H1 (cell line): ENCODE measurements around the gene SH3PXD2A. TPM values are rescaled to one million over a fixed set of nuclear protein-coding genes. Genes with fewer than 3 reads are reported as not detected.

Source experiments
- CTCF ChIA-PET: fragments of 300-600 bp; sonication (Branson Sonifier 250); formaldehyde crosslinking; loops from one replicate; lab custom pipeline; 2021; ENCODE audit not compliant: partially characterized antibody; lab: Charles Lee
- POLR2A ChIA-PET: fragments of 300-600 bp; sonication (Branson Sonifier 250); formaldehyde crosslinking; loops from one replicate; lab custom pipeline; 2021; ENCODE audit warnings: inconsistent platforms; ENCODE audit not compliant: partially characterized antibody; lab: Charles Lee
- DNase-seq, 2 experiments: peaks; one replicate each; pipeline versions ENCODE4 v3.0.0 to v3.0.0-alpha.2; 2010 to 2022; ENCODE audit warnings: low spot score in 2 of 2, low read depth in 1 of 2, mixed read lengths in 1 of 2
- FAIRE-seq: peaks from 2 replicates; lab custom pipeline; 2011; peaks lifted over from hg19 to GRCh38; lab: Jason Lieb, UNC
- H2AFZ ChIP-seq: 2 replicates; pipeline ENCODE4 v1.8.1; 2012; ENCODE audit warnings: low read length, inconsistent platforms
- H2AK5ac ChIP-seq: 2 replicates; pipeline ENCODE4 v1.6.1; 2013; ENCODE audit warnings: low read depth, low read length
- H2BK120ac ChIP-seq: replicated peaks from 2 replicates; pipeline ENCODE3; 2013; ENCODE audit warnings: low read depth, low read length, inconsistent platforms
- H2BK12ac ChIP-seq: 2 replicates; pipeline ENCODE4 v1.6.1; 2013; ENCODE audit warnings: low read depth, low read length
- H2BK15ac ChIP-seq: 2 replicates; pipeline ENCODE4 v1.6.1; 2013; ENCODE audit warnings: low read length
- H2BK20ac ChIP-seq: 2 replicates; pipeline ENCODE4 v1.6.1; 2013; ENCODE audit warnings: low read length
- H2BK5ac ChIP-seq: 2 replicates; pipeline ENCODE4 v1.6.1; 2013; ENCODE audit warnings: low read depth, low read length
- H3K14ac ChIP-seq: 2 replicates; pipeline ENCODE4 v1.6.1; 2013; ENCODE audit warnings: inconsistent platforms; ENCODE audit not compliant: insufficient read length
- H3K18ac ChIP-seq: 2 replicates; pipeline ENCODE4 v1.6.1; 2013; ENCODE audit warnings: low read length; ENCODE audit errors: extremely low read depth
- H3K23ac ChIP-seq: 2 replicates; pipeline ENCODE4 v1.6.1; 2013; ENCODE audit warnings: inconsistent platforms; ENCODE audit not compliant: insufficient read length
- H3K23me2 ChIP-seq: 2 replicates; pipeline ENCODE4 v1.6.1; 2013; ENCODE audit warnings: low read depth, low read length
- H3K27ac ChIP-seq: 2 replicates; pipeline ENCODE4 v1.6.1; 2011; ENCODE audit warnings: low read depth, low read length, inconsistent platforms
- H3K27me3 ChIP-seq, 4 experiments: replicated peaks in 1 of 4; 1 replicate in 1 of 4; 2 replicates in 3 of 4; pipeline versions ENCODE4 v1.6.1 to v1.8.1; 2011 to 2013; ENCODE audit warnings: low read length in 3 of 4, mild to moderate bottlenecking in 3 of 4, inconsistent platforms in 2 of 4, mixed read lengths in 2 of 4, moderate library complexity in 1 of 4; ENCODE audit not compliant: control insufficient read depth in 3 of 4, insufficient read depth in 3 of 4; ENCODE audit errors: extremely low read depth in 1 of 4
- H3K36me3 ChIP-seq, 4 experiments: 2 replicates each; pipeline versions ENCODE4 v1.6.1 to v1.8.1; 2011 to 2013; ENCODE audit warnings: mild to moderate bottlenecking in 4 of 4, low read length in 3 of 4, moderate library complexity in 2 of 4, control low read depth in 1 of 4, inconsistent platforms in 1 of 4; ENCODE audit not compliant: insufficient read depth in 4 of 4, control insufficient read depth in 2 of 4
- H3K4ac ChIP-seq: replicated peaks from 2 replicates; pipeline ENCODE3; 2013; ENCODE audit warnings: low read length, low read depth, mixed read lengths, inconsistent platforms; ENCODE audit not compliant: insufficient read length
- H3K4me1 ChIP-seq, 4 experiments: replicated peaks in 1 of 4; 1 replicate in 1 of 4; 2 replicates in 3 of 4; pipeline versions ENCODE4 v1.6.1 to v1.8.1; 2011 to 2013; ENCODE audit warnings: low read length in 3 of 4, inconsistent platforms in 2 of 4, mixed read lengths in 1 of 4; ENCODE audit not compliant: insufficient read depth in 4 of 4, control insufficient read depth in 3 of 4
- H3K4me2 ChIP-seq, 2 experiments: 2 replicates each; pipeline versions ENCODE4 v1.6.1 to v1.8.1; 2011 to 2013; ENCODE audit warnings: low read depth in 2 of 2, low read length in 2 of 2, control low read depth in 1 of 2, inconsistent platforms in 1 of 2, mild to moderate bottlenecking in 1 of 2; ENCODE audit not compliant: insufficient read depth in 1 of 2
- H3K4me3 ChIP-seq, 4 experiments: fragments of 200-600, 300-600 bp in 1 of 4; sonication (generic), shearing (Covaris generic), sonication (Bioruptor Twin) in 1 of 4; 2 replicates each; pipeline versions ENCODE4 v1.5.1 to v1.8.1; 2011 to 2016; ENCODE audit warnings: low read length in 4 of 4, low read depth in 3 of 4, control low read depth in 2 of 4, inconsistent platforms in 2 of 4, mild to moderate bottlenecking in 2 of 4, mixed read lengths in 1 of 4, moderate library complexity in 1 of 4; ENCODE audit not compliant: insufficient read depth in 2 of 4; ENCODE audit errors: extremely low read depth in 1 of 4
- H3K56ac ChIP-seq: replicated peaks from 2 replicates; pipeline ENCODE3; 2013; ENCODE audit warnings: low read depth, mild to moderate bottlenecking, mixed read lengths, low read length, inconsistent platforms; ENCODE audit not compliant: insufficient read length
- H3K79me1 ChIP-seq: 2 replicates; pipeline ENCODE4 v1.6.1; 2013; ENCODE audit warnings: low read depth, low read length, control low read depth
- H3K79me2 ChIP-seq, 2 experiments: 2 replicates each; pipeline versions ENCODE4 v1.6.1 to v1.8.1; 2012 to 2013; ENCODE audit warnings: low read length in 2 of 2, mild to moderate bottlenecking in 2 of 2, inconsistent platforms in 1 of 2; ENCODE audit not compliant: insufficient read depth in 2 of 2, control insufficient read depth in 1 of 2
- H3K9ac ChIP-seq, 4 experiments: replicated peaks in 1 of 4; 1 replicate in 1 of 4; 2 replicates in 3 of 4; pipeline versions ENCODE4 v1.6.1 to v1.8.1; 2011 to 2013; ENCODE audit warnings: low read depth in 3 of 4, low read length in 3 of 4, control low read depth in 2 of 4, mild to moderate bottlenecking in 2 of 4, moderate library complexity in 2 of 4, inconsistent platforms in 1 of 4; ENCODE audit errors: extremely low read depth in 1 of 4
- H3K9me3 ChIP-seq, 2 experiments: 2 replicates each; pipeline versions ENCODE4 v1.6.1 to v1.8.1; 2012 to 2013; ENCODE audit warnings: mild to moderate bottlenecking in 2 of 2, moderate library complexity in 2 of 2, control low read depth in 1 of 2, inconsistent platforms in 1 of 2, low read depth in 1 of 2, low read length in 1 of 2, mixed read lengths in 1 of 2; ENCODE audit not compliant: insufficient read depth in 2 of 2
- H4K20me1 ChIP-seq, 2 experiments: replicated peaks in 1 of 2; 2 replicates each; pipeline versions ENCODE3 to v1.8.1; 2011 to 2013; ENCODE audit warnings: inconsistent platforms in 2 of 2, low read length in 2 of 2, mild to moderate bottlenecking in 1 of 2; ENCODE audit not compliant: insufficient read depth in 2 of 2, control insufficient read depth in 1 of 2
- H4K5ac ChIP-seq: 2 replicates; pipeline ENCODE4 v1.6.1; 2013; ENCODE audit warnings: low read length, low read depth, mixed read lengths, inconsistent platforms; ENCODE audit not compliant: insufficient read length
- H4K8ac ChIP-seq: 2 replicates; pipeline ENCODE4 v1.8.0; 2013; ENCODE audit warnings: mild to moderate bottlenecking, moderate library complexity, low read length, inconsistent platforms; ENCODE audit not compliant: insufficient read depth; ENCODE audit errors: extremely low read depth
- H4K91ac ChIP-seq: replicated peaks from 2 replicates; pipeline ENCODE3; 2013; ENCODE audit warnings: low read length, mixed read lengths, inconsistent platforms; ENCODE audit not compliant: insufficient read length
- BACH1 ChIP-seq: IDR thresholded peaks from 2 replicates; pipeline ENCODE4 v1.6.1; 2012; ENCODE audit warnings: low read length, improper control_type of control experiment
- BCL11A ChIP-seq, 2 experiments: IDR thresholded peaks; one replicate each; pipeline ENCODE4 v1.6.1; 2011; ENCODE audit warnings: low read depth in 2 of 2, low read length in 2 of 2, mild to moderate bottlenecking in 2 of 2
- BRCA1 ChIP-seq: IDR thresholded peaks from 2 replicates; pipeline ENCODE4 v1.6.1; 2012; ENCODE audit warnings: low read depth, low read length, improper control_type of control experiment
- CBX8 ChIP-seq: fragments of 300-800, 300-1000 bp; sonication (generic); IDR thresholded peaks from 2 replicates; pipeline ENCODE4 v1.7.1; 2016; ENCODE audit warnings: low read depth, low read length, borderline replicate concordance
- CREB1 ChIP-seq: IDR thresholded peaks from 2 replicates; pipeline ENCODE4 v1.6.1; 2012; ENCODE audit warnings: inconsistent platforms
- EZH2 ChIP-seq: fragments of 200-600 bp; sonication (generic); IDR thresholded peaks from 2 replicates; pipeline ENCODE4 v1.7.1; 2012; ENCODE audit warnings: low read depth, mild to moderate bottlenecking, moderate library complexity, low read length, inconsistent platforms; ENCODE audit not compliant: severe bottlenecking
- KDM1A ChIP-seq: fragments of 200-600, 300-600 bp; sonication (generic); IDR thresholded peaks from 2 replicates; pipeline ENCODE4 v1.7.1; 2016; ENCODE audit warnings: mild to moderate bottlenecking, low read length, borderline replicate concordance
- KDM4A ChIP-seq: IDR thresholded peaks from one replicate; pipeline ENCODE4 v1.7.1; 2012; ENCODE audit warnings: low read depth, mild to moderate bottlenecking, moderate library complexity, low read length, inconsistent platforms; ENCODE audit not compliant: severe bottlenecking
- PHF8 ChIP-seq: fragments of 200-600 bp; sonication (generic); conservative IDR thresholded peaks from 2 replicates; pipeline ENCODE4 v1.7.1; 2012; ENCODE audit warnings: low read depth, mild to moderate bottlenecking, inconsistent platforms, low read length, moderate library complexity
- POLR2AphosphoS5 ChIP-seq: IDR thresholded peaks from 2 replicates; pipeline ENCODE4 v1.6.1; 2011; ENCODE audit warnings: low read depth, low read length
- POU5F1 ChIP-seq: IDR thresholded peaks from 2 replicates; pipeline ENCODE4 v1.6.1; 2011; ENCODE audit warnings: low read depth, mild to moderate bottlenecking, low read length, moderate library complexity
- RXRA ChIP-seq: IDR thresholded peaks from 2 replicates; pipeline ENCODE4 v1.6.1; 2011; ENCODE audit warnings: low read depth, mild to moderate bottlenecking, low read length, moderate library complexity; ENCODE audit not compliant: insufficient read depth
- SIRT6 ChIP-seq: IDR thresholded peaks from one replicate; pipeline ENCODE4 v1.7.1; 2012; ENCODE audit warnings: low read length, inconsistent platforms
- SUZ12 ChIP-seq: fragments of 200-600 bp; sonication (generic); IDR thresholded peaks from 2 replicates; pipeline ENCODE4 v1.6.1; 2012; ENCODE audit warnings: mild to moderate bottlenecking, inconsistent platforms, low read length, moderate library complexity, mixed read lengths
- TAF7 ChIP-seq: optimal IDR thresholded peaks from 2 replicates; pipeline ENCODE3; 2011; ENCODE audit warnings: low read depth, mild to moderate bottlenecking, inconsistent platforms, low read length, moderate library complexity, borderline replicate concordance
- TEAD4 ChIP-seq: IDR thresholded peaks from 2 replicates; pipeline ENCODE4 v1.6.1; 2012; ENCODE audit warnings: low read depth, low read length, inconsistent platforms, mixed read lengths
- WGBS, 2 experiments: shearing (Covaris generic) in 1 of 2; methylation state at CpG; one replicate each; pipeline versions ENCODE4 v1.1.6 to v1.1.7; 2013 to 2015; ENCODE audit warnings: low lambda C conversion rate in 2 of 2, mixed read lengths in 2 of 2, inconsistent platforms in 1 of 2, low coverage in 1 of 2, missing lambda C conversion rate in 1 of 2; ENCODE audit not compliant: insufficient replicate concordance in 2 of 2, insufficient coverage in 1 of 2, insufficient read length in 1 of 2; ENCODE audit errors: extremely low coverage in 1 of 2, missing lambda C conversion rate in 1 of 2; 5-methylcytosine and 5-hydroxymethylcytosine counted together
- polyA plus RNA-seq, 7 experiments: library from polyadenylated mRNA; depleted of rRNA in 3 of 7; stranded (reverse) in 5 of 7; unstranded in 2 of 7; fragments of >200 nt in 5 of 7; fragments of 200-250 nt in 2 of 7; gene quantifications; 1 replicate in 5 of 7; 2 replicates in 1 of 7; 4 replicates in 1 of 7; pipeline versions ENCODE4 v1.2.1 to v1.2.3, GENCODE V29; 2011 to 2013; ENCODE audit warnings: missing spikeins in 2 of 7, mixed read lengths in 2 of 7
- total RNA-seq: library from RNA; stranded (reverse); fragmentation: NEBNext Ultra II Directional; extraction: Animal tissue kit (Norgen Biotek cat#: 25700); gene quantifications from 2 replicates; pipeline ENCODE4 v1.2.1, GENCODE V29; 2021

The SH3PXD2A gene
- total and polyA plus RNA-seq, 2 of the 8 experiments (the other 6 are each of a cell fraction or from before 2014, with no cell fraction given): 5.4 to 16.3 TPM

DNA sequence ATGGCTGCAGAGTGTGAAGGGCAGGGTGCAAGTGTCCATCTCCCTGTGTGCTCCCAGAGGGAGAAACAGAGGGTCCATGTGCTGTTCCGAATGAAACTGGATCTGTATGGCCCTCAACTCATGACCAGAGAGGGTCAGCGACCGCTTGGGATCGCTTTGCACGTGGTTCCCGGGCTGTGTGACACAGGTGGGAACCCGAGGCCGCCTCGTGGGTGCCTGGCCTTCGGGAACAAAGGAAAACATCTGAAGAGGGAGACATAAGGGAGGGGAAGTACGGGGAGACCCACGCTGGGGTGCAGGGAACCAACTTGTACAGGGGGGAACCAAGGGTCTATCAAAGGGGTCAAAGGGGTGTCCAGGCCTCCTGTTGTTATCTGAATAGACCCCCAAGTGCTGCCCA is 57.5 kb downstream of the SH3PXD2A start:
- H3K79me1 ChIP-seq: no peaks in the 10 kb centered on the region
- H3K23me2 ChIP-seq: no peaks in the 10 kb centered on the region
- no peaks in the 10 kb centered on the region for H3K27me3 ChIP-seq
- no peak overlapping the region for H2BK15ac ChIP-seq
- no peak overlapping the region for H3K27ac ChIP-seq
- no peak overlapping the region for H2BK5ac ChIP-seq
- no peak overlapping the region for H2BK12ac ChIP-seq
- H2AK5ac ChIP-seq: no peak overlapping the region
- no peaks in the 10 kb centered on the region for H4K20me1 ChIP-seq
- no peak for TF ChIP-seq SUZ12
- no peak for TF ChIP-seq BCL11A (IDR thresholded peaks at IDR 0.05; ENCODE audit: low read depth in 2 of 2, low read length in 2 of 2)
- TF ChIP-seq CBX8: no peak
- TF ChIP-seq SIRT6: no peak
- no peak for TF ChIP-seq PHF8
- TF ChIP-seq TEAD4: no peak
- TF ChIP-seq EZH2: no peak
- TF ChIP-seq BACH1: no peak
- TF ChIP-seq TAF7: no peak
- no peak for TF ChIP-seq POLR2AphosphoS5
- TF ChIP-seq BRCA1: no peak
- TF ChIP-seq KDM4A: no peak
- no peak for TF ChIP-seq POU5F1
- TF ChIP-seq RXRA: no peak
- TF ChIP-seq CREB1: no peak
- TF ChIP-seq KDM1A: no peak
- TF ChIP-seq, all 59 proteins: peak for 0
- DNase-seq (no peak), FAIRE-seq (no peak)
- CTCF ChIA-PET: interaction anchor here (0.5 to 4.3 kb wide), 7 partner anchors 8 to 327 kb away, joined by 4 to 17 read pairs (median 4); no protein-coding TSS in a partner anchor
- Histone ChIP-seq H3K79me2 (no peaks in the 10 kb centered on the region; a peak in 1 of 4 replicates), H3K18ac (no peak overlapping the region), H4K8ac (no peak overlapping the region), H3K9me3 (no peaks in the 10 kb centered on the region), H3K4me1 (no peaks in the 10 kb centered on the region), H3K36me3 (no peaks in the 10 kb centered on the region), H3K4me3 (no peak overlapping the region), H2AFZ (no peak overlapping the region), H2BK120ac (no peak overlapping the region), H3K9ac (no peak overlapping the region), H4K5ac (no peak overlapping the region), H3K4ac (no peak overlapping the region), H3K14ac (no peak overlapping the region), H3K56ac (no peak overlapping the region), H4K91ac (no peak overlapping the region), H3K23ac (no peak overlapping the region), H3K4me2 (no peak overlapping the region), H2BK20ac (no peak overlapping the region)
- POLR2A ChIA-PET: no interaction called here
- WGBS, 2 experiments: 92% methylated on average over 11 of the region's 12 CpGs; no CpG with 5 or more reads in 1 of the 2 experiments
